Esophagus (tissue), 2 donors: ENCODE data around the gene EMILIN2. TPM values are rescaled to one million over a fixed set of nuclear protein-coding genes. Genes with fewer than 3 reads are reported as not detected.

ENCODE experiments used
- H3K27ac ChIP-seq, 2 donors: one replicate each; pipeline ENCODE4 v1.5.1; 2013; ENCODE audit warnings: low read depth in 2 of 2, mild to moderate bottlenecking in 2 of 2, inconsistent platforms in 1 of 2, low read length in 1 of 2, moderate library complexity in 1 of 2
- H3K27me3 ChIP-seq, 2 donors: one replicate each; pipeline ENCODE4 v1.6.1; 2013; ENCODE audit warnings: low read length in 2 of 2, control low read depth in 1 of 2, mild to moderate bottlenecking in 1 of 2; ENCODE audit not compliant: insufficient read depth in 2 of 2, control insufficient read depth in 1 of 2
- H3K36me3 ChIP-seq, 2 donors: one replicate each; pipeline ENCODE4 v1.6.1; 2013; ENCODE audit warnings: low read length in 1 of 2; ENCODE audit not compliant: control insufficient read depth in 2 of 2, insufficient read depth in 2 of 2
- H3K4me1 ChIP-seq, 2 donors: one replicate each; pipeline ENCODE4 v1.6.1; 2013; ENCODE audit warnings: low read length in 1 of 2; ENCODE audit not compliant: control insufficient read depth in 2 of 2, insufficient read depth in 2 of 2
- H3K4me3 ChIP-seq, 2 donors: one replicate each; pipeline ENCODE4 v1.5.1; 2013; ENCODE audit warnings: low read length in 2 of 2, mild to moderate bottlenecking in 2 of 2, low read depth in 1 of 2, moderate library complexity in 1 of 2
- H3K9me3 ChIP-seq, 2 donors: one replicate each; pipeline ENCODE4 v1.6.1; 2013; ENCODE audit warnings: mild to moderate bottlenecking in 2 of 2, low read depth in 1 of 2, low read length in 1 of 2, moderate library complexity in 1 of 2; ENCODE audit not compliant: control insufficient read depth in 2 of 2, insufficient read depth in 1 of 2
- WGBS, 2 donors: extraction: QIAGEN DNeasy Blood & Tissue Kit; methylation state at CpG; one replicate each; pipeline ENCODE4 v1.1.7; 2013; 5-methylcytosine and 5-hydroxymethylcytosine counted together
- polyA plus RNA-seq, 2 donors: library from polyadenylated mRNA; stranded (reverse); fragments of 200-250 nt; gene quantifications; one replicate each; pipeline ENCODE4 v1.2.3, GENCODE V29; 2013
- donor health status: healthy with polysubstance abuse.
- donor health status: Bipolar disorder and iron deficiency.

EMILIN2 gene
- polyA plus RNA-seq, 2 donors = 1.3 to 2.0 TPM

GRCh38 chr18:2882201-2882600, 35.4 kb downstream of the EMILIN2 start:
- no peaks in the 10 kb centered on the region for H3K27me3 ChIP-seq
- H3K36me3 ChIP-seq = no peaks in the 10 kb centered on the region
- H3K4me1 ChIP-seq = no peaks in the 10 kb centered on the region
- no peak overlapping the region for H3K4me3 ChIP-seq
- 86 to 88% methylated on average over 4 of the region's 4 CpGs for WGBS, 2 donors
- no peaks in the 10 kb centered on the region for H3K9me3 ChIP-seq
- H3K27ac ChIP-seq = no peak overlapping the region

- Histone ChIP-seq H3K27ac (peak overlapping the region in 1 of 2 donors; percentile 1), H3K4me1 (no peaks in the 10 kb centered on the region), H3K9me3 (no peaks in the 10 kb centered on the region), H3K4me3 (no peak overlapping the region), H3K36me3 (no peaks in the 10 kb centered on the region), H3K27me3 (no peaks in the 10 kb centered on the region)
- 66 to 74% methylated on average over 10 of the region's 10 CpGs for WGBS, 2 donors
Observed at GRCh38 chr18:2883076-2883735, 36.4 kb downstream of the EMILIN2 start.

- H3K4me3 ChIP-seq = no peak overlapping the region
- no peak overlapping the region for H3K27ac ChIP-seq
- WGBS, 2 donors = 94 to 95% methylated on average over 13 of the region's 13 CpGs
- no peaks in the 10 kb centered on the region for H3K4me1 ChIP-seq
- no peaks in the 10 kb centered on the region for H3K27me3 ChIP-seq
- no peaks in the 10 kb centered on the region for H3K9me3 ChIP-seq
- H3K36me3 ChIP-seq = no peaks in the 10 kb centered on the region
Observed at GRCh38 chr18:2884706-2885285, 38.0 kb downstream of the EMILIN2 start.

- no peak overlapping the region for H3K27ac ChIP-seq
- no peaks in the 10 kb centered on the region for H3K9me3 ChIP-seq
- no peak overlapping the region for H3K4me3 ChIP-seq
- H3K36me3 ChIP-seq = no peaks in the 10 kb centered on the region
- no peaks in the 10 kb centered on the region for H3K27me3 ChIP-seq
- no peaks in the 10 kb centered on the region for H3K4me1 ChIP-seq
- WGBS, 2 donors = 68 to 86% methylated on average over 4 of the region's 4 CpGs
Observed at GRCh38 chr18:2887470-2887869, 40.7 kb downstream of the EMILIN2 start.

- Histone ChIP-seq H3K9me3 (no peaks in the 10 kb centered on the region), H3K4me3 (no peak overlapping the region), H3K4me1 (no peaks in the 10 kb centered on the region), H3K27me3 (no peaks in the 10 kb centered on the region), H3K27ac (no peak overlapping the region), H3K36me3 (no peaks in the 10 kb centered on the region)
- WGBS, 2 donors = 43 to 51% methylated on average over 3 of the region's 3 CpGs
Observed at GRCh38 chr18:2889761-2890192, 43.0 kb downstream of the EMILIN2 start.

- Histone ChIP-seq H3K36me3 (no peaks in the 10 kb centered on the region), H3K27ac (no peak overlapping the region), H3K27me3 (no peaks in the 10 kb centered on the region), H3K4me1 (no peaks in the 10 kb centered on the region), H3K9me3 (peaks cover 0 to 3% of the 10 kb centered on the region in 2 donors), H3K4me3 (no peak overlapping the region)
- 84 to 89% methylated on average over 5 of the region's 5 CpGs for WGBS, 2 donors
Observed at GRCh38 chr18:2890606-2891005, 43.8 kb downstream of the EMILIN2 start.

- Histone ChIP-seq H3K36me3 (no peaks in the 10 kb centered on the region), H3K4me3 (no peak overlapping the region), H3K27ac (no peak overlapping the region), H3K4me1 (no peaks in the 10 kb centered on the region), H3K9me3 (peaks cover 0 to 3% of the 10 kb centered on the region in 2 donors), H3K27me3 (no peaks in the 10 kb centered on the region)
- WGBS, 2 donors = 81 to 84% methylated on average over 20 of the region's 20 CpGs
Observed at GRCh38 chr18:2891526-2892431, 45.0 kb downstream of the EMILIN2 start.

GRCh38 chr18:2893056-2893455, 46.2 kb downstream of the EMILIN2 start:
- Histone ChIP-seq H3K27ac (no peak overlapping the region), H3K9me3 (peaks cover 0 to 3% of the 10 kb centered on the region in 2 donors), H3K27me3 (no peaks in the 10 kb centered on the region), H3K36me3 (no peaks in the 10 kb centered on the region), H3K4me3 (no peak overlapping the region), H3K4me1 (no peaks in the 10 kb centered on the region)
- WGBS, 2 donors = 68 to 78% methylated on average over 4 of the region's 4 CpGs

- WGBS, 2 donors = 80 to 94% methylated on average over 5 of the region's 5 CpGs
- H3K4me1 ChIP-seq = no peaks in the 10 kb centered on the region
- no peak overlapping the region for H3K27ac ChIP-seq
Observed at GRCh38 chr18:2893676-2894075, 46.9 kb downstream of the EMILIN2 start.

More at GRCh38 chr18:2893676-2894075, 46.9 kb downstream of the EMILIN2 start:
- Histone ChIP-seq H3K9me3 (peaks cover 0 to 3% of the 10 kb centered on the region in 2 donors), H3K4me3 (no peak overlapping the region), H3K27me3 (no peaks in the 10 kb centered on the region), H3K36me3 (no peaks in the 10 kb centered on the region)
